GM19463 (cell line): ENCODE data around the gene FCN1.

ENCODE experiments used
- ATAC-seq: cut with Tn5 transposase; IDR thresholded peaks from one replicate; pipeline ENCODE4 v1.9.1; 2021; ENCODE audit warnings: mild to moderate bottlenecking, moderate library complexity; ENCODE audit not compliant: unreplicated experiment

Gene FCN1

DNA sequence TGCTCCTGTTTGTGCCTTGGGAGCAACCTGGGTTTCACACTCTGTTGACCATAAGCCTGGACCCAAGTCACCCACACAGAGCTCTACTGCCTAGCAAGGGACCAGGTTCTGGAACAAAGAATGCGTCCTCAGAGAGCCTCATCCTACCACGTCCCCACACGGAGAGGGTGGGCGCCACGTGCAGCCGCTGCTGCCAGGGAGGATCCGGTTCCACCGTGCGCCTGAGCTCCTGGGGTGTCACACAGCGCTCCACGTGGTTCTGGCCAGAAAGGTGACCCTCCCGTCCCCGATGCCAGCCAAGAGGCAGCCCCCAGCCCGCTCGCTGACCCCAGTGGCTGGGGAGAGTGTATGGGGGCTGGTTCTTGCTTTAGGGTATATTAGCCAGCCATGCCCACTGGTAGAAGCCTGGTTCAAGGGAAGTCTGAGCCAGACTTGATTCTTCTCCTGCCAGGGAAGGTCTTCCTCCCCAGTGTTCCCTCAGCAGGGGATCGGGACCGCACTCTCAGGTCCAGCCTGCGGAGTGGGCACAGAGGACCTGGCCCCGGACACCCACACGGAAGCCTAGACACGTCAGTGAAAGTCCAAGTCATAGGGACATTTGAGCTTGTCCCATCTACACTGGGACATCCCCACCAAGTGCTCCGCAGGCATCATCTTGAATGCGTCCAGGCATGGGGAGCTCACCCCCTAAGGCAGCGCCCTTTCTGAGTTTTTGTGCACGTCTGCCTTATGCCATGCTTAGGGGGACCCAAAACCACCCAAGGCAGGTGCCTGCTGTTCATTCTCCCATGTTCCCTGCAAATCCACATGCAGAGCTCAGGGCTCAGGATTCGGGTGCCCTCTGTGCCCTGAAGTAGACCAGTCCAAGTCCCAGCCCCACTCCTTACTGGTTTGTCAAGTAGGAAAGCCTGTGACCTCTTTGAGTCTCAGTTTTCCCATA lies 2.4 kb downstream of the FCN1 start:
- ATAC-seq, result no peak

DNA sequence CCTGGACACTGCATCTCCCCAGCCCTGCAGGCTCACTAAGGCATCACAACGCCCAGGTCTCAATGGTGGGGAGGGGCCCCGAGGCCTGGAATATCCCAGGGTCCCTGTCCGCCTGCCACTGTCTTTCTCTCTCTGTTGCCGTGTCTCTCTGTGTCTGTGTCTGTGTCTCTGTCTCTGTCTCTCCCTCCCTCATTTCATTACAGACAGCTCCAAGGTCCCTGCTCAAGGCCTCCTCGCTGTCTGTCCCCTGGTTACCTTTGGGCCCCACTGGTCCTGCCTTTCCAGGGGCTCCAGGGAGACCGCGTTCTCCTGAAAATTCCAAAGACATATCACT lies 3.2 kb downstream of the FCN1 start:
- ATAC-seq, result no peak

DNA sequence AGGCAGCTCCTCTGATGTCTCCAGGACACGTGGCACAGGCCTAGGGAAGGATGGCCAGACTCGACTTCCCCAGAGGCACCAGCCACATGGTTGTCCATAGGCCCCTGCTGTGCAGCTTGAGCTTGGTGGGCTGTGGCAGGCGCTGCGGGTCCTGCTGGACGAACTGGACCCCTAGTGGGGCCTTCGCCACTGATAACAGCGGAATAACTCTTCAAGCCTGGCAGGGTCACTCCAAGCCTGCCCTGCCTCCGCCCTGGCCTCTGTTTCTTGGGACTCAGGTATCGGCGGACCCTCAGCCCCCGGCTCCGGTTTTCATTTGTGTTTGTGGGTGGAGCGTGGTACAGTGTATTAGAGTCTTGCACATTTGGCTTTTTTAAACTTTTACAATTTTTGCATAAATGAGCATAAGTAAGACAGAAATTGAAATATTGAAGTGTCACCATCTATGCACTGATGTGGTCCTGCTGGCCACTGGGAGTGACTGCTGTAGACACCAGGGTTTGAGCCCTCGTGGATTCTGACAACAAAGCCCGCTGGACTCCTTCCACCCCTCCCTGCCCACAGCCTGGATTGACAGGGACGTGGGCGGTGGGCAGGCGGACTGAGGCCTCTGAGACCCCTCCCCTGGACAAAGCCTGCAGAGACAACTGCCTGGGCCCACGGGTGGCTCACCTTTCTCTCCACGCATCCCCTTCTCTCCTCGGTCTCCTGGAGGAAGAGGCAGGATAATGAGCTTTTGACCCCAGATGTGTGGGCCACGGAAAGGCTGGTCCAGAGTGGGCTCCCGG lies 3.8 kb downstream of the FCN1 start:
- ATAC-seq, result no peak

DNA sequence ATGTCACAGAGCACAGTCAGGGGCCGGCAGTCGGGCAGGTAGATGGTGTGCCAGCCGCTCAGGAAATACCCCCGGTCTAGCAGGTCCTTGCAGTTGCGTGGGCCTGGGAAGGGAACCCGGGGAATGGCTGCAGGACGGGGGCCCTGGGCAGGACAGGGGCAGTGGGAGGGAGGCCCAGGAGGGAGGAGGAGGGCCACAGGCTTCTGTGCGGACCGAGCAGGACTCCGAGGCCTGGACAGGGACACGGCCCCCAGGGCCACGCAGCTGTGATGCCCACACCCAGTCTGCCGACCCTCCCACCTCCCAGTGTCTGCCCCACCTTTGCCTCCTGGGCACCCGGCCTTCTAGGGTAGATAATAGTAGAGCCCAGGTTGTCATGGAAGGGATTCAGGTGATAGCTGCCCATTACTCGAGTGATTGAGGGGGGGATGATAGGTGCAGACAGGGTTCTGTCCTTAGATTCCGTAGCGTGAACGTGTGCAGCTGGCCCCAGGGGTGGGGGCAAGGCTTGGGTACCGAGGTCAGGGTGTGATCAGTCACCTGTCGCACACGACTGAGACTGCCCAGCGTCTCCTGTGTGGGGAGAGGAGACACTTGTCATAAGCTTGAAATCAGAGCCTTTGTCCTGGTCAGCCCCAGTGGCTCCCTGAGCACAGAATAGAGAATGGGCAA lies 4.5 kb downstream of the FCN1 start:
- ATAC-seq, result no peak

DNA sequence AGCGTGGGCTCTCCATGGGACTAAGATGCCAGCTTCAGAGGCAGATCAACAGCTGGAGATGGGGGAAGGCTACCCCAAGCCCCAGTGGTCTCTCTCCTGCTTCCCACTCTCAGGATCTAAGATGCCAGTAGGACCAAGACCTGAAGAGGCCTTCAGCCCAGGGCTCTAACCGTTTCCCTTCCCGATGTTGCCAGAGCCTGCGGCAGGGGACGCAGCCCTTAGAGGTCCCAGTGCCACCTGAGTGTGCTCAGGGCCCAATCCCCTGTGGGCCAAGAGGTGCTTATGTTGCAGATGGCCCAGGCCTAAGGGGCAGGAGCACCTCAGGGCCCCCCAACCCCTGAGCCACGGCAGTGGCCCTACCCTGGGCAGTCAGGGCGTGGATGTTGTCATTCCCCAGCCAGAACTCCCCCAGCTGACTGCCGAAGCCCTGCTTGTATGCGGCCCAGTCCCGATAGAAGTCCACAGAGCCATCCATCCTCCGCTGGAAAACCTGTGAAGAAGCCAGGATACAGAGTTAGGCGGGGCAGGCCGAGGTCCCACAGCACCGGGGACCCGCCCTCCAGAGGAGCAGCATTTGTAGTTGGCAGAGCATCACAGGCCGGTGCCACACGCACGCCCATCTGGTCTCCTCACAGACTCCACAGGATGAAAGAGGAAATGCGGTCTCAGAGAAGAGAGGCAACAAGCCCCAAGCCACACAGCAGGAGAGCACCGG lies 5.4 kb downstream of the FCN1 start:
- no peak for ATAC-seq

DNA sequence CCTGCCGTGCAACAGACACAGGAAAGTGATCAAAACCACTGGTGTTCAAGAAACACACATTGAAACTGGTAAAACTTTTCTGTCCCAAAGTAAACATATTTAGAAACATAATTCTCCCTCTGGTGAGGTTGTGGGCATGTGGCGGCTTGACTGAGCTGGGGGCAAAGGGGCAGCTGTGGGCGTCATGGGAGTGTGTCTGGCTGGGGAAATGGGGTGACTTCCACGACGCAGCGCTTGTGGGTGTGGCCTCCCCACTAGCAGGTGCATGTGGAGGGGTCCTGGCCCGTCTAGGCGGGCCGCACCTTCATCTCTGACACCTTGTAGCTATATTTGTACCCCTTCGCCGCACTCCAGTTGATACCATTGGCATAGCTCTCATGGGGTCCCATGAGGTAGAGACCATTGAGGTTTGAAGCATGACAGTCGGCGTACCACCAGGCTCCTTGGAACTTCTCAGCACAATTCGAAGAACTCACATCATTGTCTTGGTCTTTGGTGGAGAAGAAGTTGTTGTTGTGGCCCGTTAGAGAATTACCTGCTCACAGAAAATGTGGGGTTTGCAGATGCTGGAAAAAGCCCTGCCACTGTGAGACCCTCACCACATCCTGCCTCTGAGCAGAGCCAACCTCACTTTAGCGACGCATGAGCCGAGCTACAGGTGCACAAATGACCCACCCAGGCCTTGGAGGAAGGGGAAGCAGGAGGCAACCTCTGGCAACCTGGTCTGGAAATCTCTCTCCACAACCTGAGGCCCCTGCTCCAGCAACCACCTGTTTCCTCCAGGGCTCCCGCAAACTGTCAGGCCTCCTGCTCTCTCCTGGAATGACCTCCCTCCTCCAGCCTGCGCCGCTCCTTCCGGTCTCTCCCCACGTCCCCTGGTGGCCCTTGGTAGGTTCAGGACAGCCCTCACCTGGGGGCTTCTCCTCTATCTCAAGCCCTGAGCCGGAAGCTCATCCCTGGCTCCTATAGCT lies 7.9 kb downstream of the FCN1 start:
- no peak for ATAC-seq

DNA sequence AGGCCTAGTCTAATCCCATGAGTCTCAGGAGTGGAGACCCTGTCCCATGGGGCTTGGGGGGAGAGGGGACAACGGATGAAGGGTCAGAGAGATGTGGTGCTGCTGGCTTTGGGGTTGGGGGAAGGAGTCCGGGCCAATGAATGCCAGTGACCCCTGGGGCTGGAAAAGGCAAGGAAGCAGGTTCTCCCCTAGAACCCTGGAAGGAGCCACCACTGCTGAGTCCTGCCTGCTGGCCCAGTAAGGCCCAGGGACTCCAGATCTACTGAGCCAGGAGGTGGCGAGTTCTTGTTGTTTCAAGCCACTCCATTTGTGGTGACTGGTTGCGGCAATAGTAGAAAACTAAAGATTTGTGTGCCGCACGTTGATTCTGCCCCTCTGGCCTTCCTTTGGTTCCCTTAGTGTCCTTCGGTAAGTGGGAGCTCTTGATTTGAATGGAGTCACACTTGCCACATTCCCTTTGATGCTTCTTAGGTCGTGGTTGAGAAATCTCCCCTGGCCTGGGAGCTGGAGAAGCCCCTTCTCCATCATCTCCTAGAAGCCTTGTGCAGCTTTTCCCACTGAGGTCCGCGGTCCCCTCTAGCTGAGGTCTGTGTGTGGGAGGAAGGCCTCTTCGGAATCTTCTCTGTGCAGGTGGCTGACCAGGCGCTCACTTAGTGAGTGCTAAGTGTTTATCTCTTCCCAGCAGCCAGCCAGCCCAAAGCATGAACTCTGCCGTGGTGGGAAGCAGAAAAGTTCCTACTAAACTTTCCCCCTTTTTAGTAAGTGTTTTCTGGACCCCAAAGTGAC lies 9.0 kb downstream of the FCN1 start:
- no peak for ATAC-seq

DNA sequence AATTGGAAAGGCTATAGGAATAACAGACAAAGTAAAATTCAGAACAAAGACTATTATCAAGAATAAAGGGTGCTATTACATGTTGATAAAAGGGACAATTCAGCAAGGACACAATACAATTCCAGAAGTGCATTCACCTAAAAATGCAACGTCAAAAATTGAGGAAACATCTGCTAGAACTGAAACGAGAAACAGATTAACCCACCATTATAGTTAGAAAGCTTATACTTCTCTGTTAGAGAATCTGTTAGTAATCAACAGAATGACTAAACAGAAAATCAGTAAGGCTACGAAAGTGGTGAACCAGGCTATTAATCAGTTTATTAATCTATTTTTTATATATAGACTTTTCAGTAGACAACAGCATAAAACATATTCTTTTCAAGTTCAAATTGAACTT lies 14.8 kb downstream of the FCN1 start:
- ATAC-seq, result no peak

DNA sequence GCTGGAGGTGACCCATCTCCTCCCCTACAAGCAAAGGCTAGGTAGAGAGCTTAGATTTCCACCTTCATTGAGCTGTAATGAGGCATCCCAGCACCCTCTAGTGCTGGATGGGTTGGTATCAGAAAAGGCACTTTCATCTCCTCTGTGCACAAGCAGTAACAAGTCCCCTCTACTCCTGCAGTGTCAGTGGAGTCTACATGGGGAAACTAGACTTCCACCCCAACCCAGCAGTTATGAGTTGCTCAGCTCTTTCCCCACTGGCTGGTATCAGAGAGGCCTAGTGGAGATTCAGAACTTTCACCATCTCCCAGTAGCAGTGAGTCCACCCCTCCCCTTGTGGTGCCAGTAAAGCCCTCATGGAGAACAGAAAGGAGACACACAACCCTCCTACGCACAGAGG lies 17.9 kb downstream of the FCN1 start:
- ATAC-seq, result no peak

DNA sequence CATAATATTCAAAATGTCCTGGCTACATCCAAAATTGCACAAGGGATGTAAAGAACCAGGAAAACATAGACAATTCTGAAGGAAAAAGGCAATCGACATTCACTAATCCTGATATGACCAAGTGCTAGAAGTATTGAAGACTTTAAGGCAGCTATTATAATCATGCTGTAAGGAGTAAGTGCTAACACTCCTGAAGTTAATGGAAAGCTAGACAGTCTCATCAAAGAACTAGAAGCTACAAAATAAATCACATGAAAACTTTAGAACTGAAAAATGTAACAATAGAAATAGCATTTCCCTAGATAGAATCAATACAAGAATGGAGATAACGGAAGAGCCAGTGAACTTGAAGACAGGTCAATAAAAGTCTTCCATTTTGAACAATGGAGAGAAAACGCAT lies 18.5 kb downstream of the FCN1 start:
- ATAC-seq, result no peak

DNA sequence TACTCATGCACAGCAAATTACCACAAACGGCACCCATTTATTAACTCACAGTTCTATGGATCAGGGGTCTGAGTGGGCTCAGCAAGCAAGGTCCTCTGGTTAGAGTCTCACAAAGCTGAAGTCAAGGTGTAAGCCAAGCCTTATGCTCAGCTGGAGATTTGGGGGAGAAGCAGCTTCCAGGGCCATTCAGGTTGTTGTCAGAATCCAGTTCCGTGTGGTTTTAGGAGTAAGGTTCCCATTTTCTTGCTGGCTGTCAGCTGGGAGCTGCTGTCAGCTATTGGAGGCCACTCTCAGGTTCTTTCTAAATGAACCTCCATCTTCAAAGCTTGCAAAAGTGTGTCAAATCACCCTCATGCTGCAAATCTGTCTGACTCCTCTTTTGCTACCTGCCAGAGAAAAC lies 19.4 kb downstream of the FCN1 start:
- ATAC-seq, result no peak

DNA sequence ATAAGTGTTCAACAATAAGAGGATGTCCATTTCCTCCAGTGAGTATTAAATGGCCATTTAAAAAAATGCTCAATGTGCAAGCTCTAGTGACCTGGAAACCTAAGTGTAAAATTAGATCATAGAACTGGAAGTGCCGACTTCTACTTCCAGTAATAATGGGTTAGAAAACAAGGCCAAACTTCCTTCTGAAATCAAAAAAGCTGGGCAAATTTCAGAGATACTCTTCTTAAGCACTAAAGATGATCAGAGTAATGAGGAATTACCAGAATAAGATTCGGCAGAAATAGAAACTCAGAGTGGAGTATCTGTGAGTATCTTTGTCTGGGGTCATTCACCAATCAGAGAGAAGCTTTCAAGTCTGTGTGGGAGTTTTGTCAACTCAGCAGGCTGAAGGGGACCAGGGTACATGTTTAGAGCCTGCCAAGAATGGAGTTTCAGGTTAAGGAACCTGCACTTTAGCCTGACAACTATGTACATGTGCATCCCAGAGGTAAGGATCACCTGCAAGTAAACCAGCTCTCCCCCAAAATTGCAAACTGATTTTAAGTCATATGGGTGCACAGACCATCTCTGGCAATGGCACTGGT lies 20.0 kb downstream of the FCN1 start:
- no peak for ATAC-seq

DNA sequence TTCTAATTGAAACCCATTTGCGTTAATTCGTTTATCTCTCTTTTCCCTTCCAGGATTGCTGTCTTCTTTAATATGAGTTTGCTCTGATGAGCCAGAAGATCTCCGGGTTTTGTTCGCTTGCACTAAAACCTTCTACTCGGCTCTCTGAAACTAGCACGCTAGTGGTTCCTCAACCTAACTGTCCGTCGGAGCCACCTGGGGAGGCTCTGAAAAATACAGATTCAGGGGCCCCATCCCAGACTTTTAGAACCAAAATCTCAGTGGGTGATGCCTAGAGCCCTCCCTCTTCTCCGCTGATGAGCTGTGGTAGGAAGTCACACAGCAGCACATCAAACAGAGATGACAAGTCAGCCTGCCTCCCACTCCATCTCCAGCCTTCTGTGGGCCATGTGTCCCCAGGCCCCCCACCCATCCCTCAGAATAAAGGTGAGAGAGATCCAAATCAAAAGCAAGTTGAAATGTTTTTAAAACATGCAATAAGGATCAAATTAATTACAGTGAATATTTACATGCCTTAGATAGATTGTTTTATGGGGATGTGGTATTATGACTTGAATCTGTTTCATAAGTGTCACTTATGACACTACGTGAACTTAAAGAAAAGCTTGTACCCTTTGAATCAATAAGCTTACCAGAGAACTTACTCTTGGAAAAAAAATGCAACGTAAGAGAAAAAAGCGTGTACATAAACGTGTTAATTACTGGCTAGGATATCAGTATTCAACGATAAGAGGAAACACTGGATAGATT lies 20.7 kb downstream of the FCN1 start:
- no peak for ATAC-seq

DNA sequence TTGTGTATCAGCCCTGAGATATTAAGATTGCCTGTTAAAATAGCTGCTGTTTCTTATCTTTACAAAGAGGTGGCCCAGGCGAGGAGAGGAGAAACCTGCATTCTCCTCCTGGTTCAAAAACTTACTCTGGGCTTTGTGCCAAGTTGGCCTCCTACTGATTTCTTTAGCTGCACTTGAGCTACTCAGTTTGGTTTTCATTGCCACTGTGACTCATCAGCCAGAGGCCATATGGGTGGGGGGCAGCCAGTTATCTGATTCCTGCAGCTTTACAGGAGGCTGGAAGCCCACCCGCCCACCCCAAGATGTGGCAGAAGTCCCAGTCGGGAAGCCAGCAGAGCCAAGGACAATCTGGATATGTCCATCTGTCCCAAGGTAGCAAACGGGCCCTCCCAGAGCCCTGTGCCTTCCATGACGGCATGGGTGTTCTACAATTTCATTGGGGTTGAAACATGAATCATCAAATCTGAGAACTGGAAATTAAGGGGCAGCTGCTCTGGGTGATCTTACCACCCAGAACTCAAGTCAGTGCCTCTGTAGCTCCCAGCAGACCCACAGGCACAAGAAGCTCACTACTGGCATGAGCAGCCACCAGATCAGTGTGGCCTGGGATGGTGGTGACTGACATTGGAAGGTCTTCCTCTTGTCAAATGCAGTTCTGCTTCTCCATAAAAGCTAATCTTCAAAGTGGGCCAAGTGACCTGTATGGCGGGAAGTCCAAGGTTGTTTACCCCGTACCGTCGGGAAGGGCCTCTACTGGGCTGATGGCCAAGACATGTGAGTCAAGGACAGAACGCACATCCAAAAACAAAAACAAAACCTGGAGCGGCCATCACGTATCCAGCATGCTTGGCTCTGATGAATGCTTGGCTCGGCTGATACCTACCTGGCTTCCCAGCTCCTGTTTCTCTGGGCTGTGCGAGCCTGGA lies 21.5 kb downstream of the FCN1 start:
- no peak for ATAC-seq

DNA sequence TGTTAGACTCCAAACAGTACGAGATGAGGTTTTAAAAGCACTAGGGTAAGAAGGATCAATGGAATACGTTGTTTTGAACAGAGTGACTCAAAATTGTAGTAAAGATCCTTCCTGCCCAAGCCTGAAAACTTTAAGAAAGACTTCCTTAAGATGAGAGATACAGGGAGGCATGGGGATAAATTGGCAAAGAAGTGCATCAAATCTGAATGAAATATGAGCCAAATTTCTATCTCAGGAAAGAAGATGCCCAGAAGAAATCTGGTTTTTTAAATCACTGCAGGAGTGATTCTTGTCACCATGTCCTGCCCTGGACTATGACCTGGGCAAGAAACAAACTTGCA lies 22.2 kb downstream of the FCN1 start:
- no peak for ATAC-seq

DNA sequence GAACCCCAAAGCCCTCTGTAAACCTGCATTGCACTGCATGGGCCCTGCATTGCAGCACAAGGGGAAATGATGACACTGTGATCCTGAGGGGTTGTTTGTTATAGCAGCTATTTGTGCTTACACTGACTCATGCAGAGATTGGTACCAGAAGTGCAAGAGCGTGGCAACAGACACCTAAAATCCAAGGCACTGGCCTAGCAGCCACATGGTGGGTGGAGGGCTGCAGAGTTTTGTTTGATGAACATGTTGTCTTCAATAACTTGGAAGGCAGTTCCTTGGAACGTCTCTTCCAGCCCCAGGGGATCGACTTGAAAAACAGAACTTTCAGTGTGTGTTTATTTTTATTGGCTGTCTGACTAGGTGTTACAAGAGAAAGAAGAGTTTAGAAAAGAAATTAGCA lies 22.6 kb downstream of the FCN1 start:
- ATAC-seq, result no peak
